ACC112 (cell line): ENCODE measurements around the gene LOXL4.

Experiments used
- H2AFZ ChIP-seq: fragments of 200-600 bp; sonication (generic); one replicate; pipeline ENCODE4 v1.6.0; 2017; ENCODE audit warnings: antibody characterized with exemption, low read length; ENCODE audit not compliant: unreplicated experiment
- H3K27ac ChIP-seq: fragments of 200-600 bp; sonication (generic); 2 replicates; pipeline ENCODE4 v1.5.1; 2014; ENCODE audit warnings: low read depth, mild to moderate bottlenecking, antibody characterized with exemption, low read length, moderate library complexity
- H3K27me3 ChIP-seq: fragments of 200-600 bp; sonication (generic); 2 replicates; pipeline ENCODE4 v1.6.1; 2014; ENCODE audit warnings: mild to moderate bottlenecking, antibody characterized with exemption, low read length, moderate library complexity, mixed read lengths; ENCODE audit not compliant: insufficient read depth
- H3K36me3 ChIP-seq: fragments of 200-600 bp; sonication (generic); 2 replicates; pipeline ENCODE4 v1.6.1; 2016; ENCODE audit warnings: mild to moderate bottlenecking, antibody characterized with exemption, low read length, moderate library complexity, mixed read lengths; ENCODE audit not compliant: insufficient read depth
- H3K4me1 ChIP-seq: fragments of 200-600 bp; sonication (generic); one replicate; pipeline ENCODE4 v1.6.1; 2016; ENCODE audit warnings: low read length, mixed read lengths; ENCODE audit not compliant: insufficient read depth, unreplicated experiment, control insufficient read depth
- H3K4me3 ChIP-seq: fragments of 200-600 bp; sonication (generic); 2 replicates; pipeline ENCODE4 v1.5.1; 2014; ENCODE audit warnings: mild to moderate bottlenecking, low read depth, low read length
- H3K79me2 ChIP-seq: fragments of 200-600 bp; sonication (generic); one replicate; pipeline ENCODE4 v1.6.0; 2016; ENCODE audit warnings: low read length; ENCODE audit not compliant: control insufficient read depth, unreplicated experiment, insufficient read depth

Gene LOXL4

DNA sequence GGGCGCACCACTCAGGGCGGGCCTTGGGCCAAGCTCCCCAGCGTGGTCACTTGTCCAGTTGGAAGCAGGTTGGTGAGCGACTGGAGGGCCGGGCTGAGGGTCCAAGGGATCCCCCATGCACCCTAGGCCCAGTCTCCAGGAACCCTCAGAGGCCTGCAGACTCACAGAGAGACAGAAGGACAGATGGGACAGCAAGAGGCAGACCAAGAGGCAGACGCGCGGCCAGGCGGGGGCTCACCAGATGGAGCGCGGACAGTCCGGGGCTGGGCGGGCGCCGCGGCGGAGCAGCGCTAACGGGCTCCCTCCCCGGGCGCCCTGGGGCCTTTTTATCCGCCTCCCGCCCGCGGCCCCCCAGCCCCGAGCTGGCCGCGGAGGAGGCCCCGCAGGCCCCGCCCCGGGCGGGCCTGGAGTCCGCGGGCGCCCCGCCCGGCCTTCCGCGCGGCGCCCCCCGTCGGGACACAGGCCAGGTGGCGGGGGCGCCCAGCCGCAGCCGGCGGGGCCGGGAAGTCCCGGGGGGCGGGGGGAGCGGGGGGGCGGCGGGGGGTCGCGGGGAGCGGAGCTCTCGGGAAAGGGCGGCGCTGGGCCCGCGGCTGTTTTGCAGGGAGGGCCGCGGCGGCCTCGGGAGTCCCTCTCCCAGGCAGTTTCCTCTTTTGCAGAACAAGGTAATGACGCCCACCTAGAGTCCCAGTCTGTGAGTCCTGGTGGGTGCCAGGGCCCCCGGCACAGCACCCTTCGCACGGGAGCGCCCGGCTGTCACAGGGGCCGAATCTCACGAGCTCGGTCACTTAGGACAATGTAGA lies at the start of gene LOXL4:
TSS of gene LOXL4 (minus strand) at position 301 of the 800 bp plus-strand sequence. CDS start 5,175 bp downstream, outside the sequence.
- Histone ChIP-seq H3K27me3 (no peaks in the 10 kb centered on the region), H3K36me3 (no peaks in the 10 kb centered on the region), H3K4me3 (peak within 1 kb of the TSS; percentile 75), H3K4me1 (peaks cover 18% of the 10 kb centered on the region), H3K79me2 (no peaks in the 10 kb centered on the region), H2AFZ (no peak within 1 kb of the TSS), H3K27ac (no peak within 1 kb of the TSS)

DNA sequence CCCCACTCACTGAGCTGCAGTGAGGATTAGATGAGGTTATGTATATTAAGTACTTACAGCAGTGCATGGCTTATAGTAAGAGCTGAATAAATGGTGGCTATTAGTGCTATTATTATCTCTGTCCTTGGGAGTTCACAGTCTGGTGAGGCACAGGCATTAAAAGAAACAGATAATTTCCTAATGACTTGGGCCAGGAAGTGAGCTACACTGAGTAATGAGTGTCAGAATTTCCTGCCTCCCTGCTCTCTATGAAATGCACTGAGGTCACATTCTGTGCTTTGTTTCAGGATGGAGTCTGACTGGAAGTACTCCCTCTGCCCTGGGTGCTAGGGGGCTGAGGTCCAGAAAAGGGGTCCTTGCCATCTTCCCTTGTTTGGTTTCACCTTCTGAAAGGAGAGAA lies 48.7 kb upstream of the LOXL4 start:
- no peaks in the 10 kb centered on the region for H3K27me3 ChIP-seq
- H3K79me2 ChIP-seq: no peaks in the 10 kb centered on the region
- H3K4me1 ChIP-seq: peaks cover 33% of the 10 kb centered on the region
- H2AFZ ChIP-seq: no peak overlapping the region
- H3K36me3 ChIP-seq: no peaks in the 10 kb centered on the region
- no peak overlapping the region for H3K4me3 ChIP-seq
- H3K27ac ChIP-seq: 0 out of 2 replicates have a peak overlapping the region, but pooled peaks have one; percentile 22

DNA sequence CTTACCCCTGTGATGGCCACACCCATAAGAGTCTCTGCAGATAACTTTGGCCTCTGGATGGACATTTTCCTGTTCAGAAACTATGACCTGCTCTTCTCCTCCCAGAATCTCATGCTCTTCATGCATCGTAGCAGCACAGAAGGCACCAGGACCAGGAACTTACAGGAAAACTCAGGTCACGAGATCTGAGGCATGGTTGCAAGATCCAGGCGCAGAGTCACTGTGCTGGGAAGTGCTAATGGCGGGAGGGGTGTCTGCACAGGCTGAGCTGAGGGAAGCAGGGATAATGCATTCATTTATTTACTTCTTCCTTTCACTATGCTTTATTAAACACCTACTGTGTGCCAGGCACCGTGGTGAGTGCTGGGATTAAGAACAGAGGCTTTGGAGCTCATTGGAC lies 48.2 kb upstream of the LOXL4 start:
- Histone ChIP-seq H3K4me3 (no peak overlapping the region), H3K27ac (no peak overlapping the region), H3K27me3 (no peaks in the 10 kb centered on the region), H3K36me3 (no peaks in the 10 kb centered on the region), H3K79me2 (no peaks in the 10 kb centered on the region), H2AFZ (no peak overlapping the region), H3K4me1 (peaks cover 33% of the 10 kb centered on the region)

DNA sequence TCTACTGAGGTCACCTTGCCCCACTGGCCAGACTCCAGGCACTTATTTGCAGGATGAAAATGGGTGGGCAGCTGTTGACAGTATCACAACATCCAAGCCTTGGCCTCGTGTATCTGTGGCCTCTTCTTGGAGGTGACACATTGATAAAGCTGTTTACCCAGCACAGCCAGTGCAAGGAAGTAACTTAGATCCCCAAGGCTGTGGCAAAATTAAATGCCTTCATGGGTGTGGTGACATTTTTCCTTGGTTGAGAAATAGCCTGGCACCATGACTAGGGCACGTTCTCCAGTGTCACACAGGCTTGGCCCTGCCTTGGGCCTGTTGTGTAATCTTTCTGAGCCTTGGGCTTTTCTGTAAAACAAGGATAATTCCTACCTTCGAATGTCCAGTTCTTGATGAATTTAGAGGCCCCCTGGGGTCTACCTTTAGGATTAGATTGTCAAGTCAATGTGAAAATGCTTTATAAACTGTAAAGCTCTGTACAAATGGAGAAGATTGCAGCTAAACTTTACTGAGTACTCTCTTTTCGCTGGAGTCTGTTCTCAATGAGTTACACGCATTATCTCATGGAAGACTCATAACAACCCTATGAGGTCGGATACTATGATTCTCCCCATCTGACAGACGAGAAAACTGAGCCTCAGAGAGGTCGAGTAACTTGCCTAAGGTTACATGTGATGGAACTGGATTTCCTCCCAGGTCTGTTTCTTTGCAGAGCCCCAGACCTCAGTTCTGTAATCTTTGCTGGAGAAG lies 46.7 kb upstream of the LOXL4 start:
- no peak overlapping the region for H3K4me3 ChIP-seq
- peaks cover 36% of the 10 kb centered on the region for H3K4me1 ChIP-seq
- no peak overlapping the region for H3K27ac ChIP-seq
- H3K27me3 ChIP-seq: no peaks in the 10 kb centered on the region
- no peaks in the 10 kb centered on the region for H3K36me3 ChIP-seq
- H3K79me2 ChIP-seq: no peaks in the 10 kb centered on the region
- no peak overlapping the region for H2AFZ ChIP-seq

DNA sequence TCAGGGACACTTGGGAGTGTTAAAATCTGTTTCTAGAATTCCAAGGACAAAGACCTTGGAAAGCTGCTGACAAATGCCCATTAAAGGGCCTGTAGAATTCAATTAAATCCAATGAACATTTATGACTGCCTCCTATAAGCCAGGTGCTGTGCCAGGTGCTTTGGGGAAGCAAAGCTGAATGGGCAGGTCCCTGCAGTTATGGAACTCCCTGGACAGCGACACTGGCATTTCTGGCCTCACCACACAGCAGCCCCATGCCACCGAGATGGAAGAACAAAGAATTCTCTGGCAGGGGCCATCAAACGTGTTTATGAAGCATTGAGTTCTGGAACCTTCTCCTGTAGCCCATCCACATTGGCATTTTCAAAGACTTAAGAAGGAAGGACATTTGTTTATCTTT lies 45.6 kb upstream of the LOXL4 start:
- H3K79me2 ChIP-seq: no peaks in the 10 kb centered on the region
- H3K27me3 ChIP-seq: no peaks in the 10 kb centered on the region
- H3K4me1 ChIP-seq: peaks cover 41% of the 10 kb centered on the region
- H3K36me3 ChIP-seq: no peaks in the 10 kb centered on the region
- H3K4me3 ChIP-seq: no peak overlapping the region
- H3K27ac ChIP-seq: no peak overlapping the region
- no peak overlapping the region for H2AFZ ChIP-seq

DNA sequence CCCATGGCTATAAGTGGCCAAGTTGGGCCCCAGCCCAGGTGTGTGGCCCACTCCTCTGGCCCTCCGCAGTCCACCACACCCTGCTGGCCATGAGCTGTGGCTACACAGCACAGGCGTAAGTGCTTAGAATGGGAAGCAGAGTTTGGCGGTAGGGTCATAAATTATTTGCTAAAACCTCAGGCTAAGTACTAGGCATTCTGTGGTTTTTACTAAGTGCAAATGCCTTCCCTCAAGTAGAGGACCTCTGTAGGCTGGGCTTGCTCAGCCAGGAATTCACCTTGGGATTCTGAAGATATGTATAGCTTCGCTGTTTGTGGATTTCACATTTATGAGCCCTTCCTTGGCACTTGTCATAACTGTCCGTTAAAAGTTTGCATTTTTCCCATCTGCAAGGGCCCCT lies 44.8 kb upstream of the LOXL4 start:
- Histone ChIP-seq H2AFZ (no peak overlapping the region), H3K27ac (no peak overlapping the region), H3K79me2 (no peaks in the 10 kb centered on the region), H3K4me1 (peaks cover 41% of the 10 kb centered on the region), H3K27me3 (no peaks in the 10 kb centered on the region), H3K4me3 (no peak overlapping the region), H3K36me3 (no peaks in the 10 kb centered on the region)

DNA sequence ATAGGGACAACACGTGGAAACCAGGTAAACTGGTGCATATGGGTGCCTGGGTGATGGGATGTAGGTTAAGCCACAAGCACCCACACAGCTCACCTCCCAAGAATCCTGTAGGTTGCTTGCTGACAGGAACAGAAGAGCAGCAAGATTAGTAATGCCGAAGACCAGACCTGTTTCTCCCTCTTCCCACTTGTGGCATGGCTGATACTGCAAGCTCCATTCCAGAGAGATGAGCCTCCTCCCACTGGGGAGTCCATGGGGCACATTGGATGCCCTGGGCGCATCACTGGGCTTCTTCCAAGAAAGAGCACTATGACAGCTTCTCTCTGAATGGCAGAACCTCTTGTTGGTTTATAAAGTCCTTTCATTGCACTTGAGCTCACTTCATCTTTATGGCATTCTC lies 44.4 kb upstream of the LOXL4 start:
- Histone ChIP-seq H3K4me1 (peaks cover 40% of the 10 kb centered on the region), H3K27ac (no peak overlapping the region), H2AFZ (no peak overlapping the region), H3K27me3 (no peaks in the 10 kb centered on the region), H3K79me2 (no peaks in the 10 kb centered on the region), H3K36me3 (no peaks in the 10 kb centered on the region), H3K4me3 (no peak overlapping the region)

DNA sequence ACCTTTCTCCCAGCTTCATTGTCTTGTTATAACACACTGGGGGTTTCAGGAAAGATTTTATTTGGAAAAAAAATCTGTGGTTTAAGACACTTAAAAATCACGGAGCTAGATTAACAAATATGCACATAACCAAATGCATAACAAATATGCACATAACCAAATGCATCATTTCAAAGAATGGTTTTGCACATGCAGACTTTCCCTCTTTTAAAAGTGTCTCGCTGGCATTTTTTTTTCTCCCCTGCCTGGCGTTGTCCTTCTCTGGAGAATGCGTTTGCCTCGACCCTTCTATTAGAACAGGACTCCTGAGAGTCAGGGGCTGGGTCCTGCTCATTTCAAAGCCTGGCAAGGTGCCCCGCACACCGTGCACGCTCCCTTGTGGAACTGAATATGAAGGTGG lies 42.7 kb upstream of the LOXL4 start:
- Histone ChIP-seq H3K79me2 (no peaks in the 10 kb centered on the region), H3K36me3 (no peaks in the 10 kb centered on the region), H3K4me3 (no peak overlapping the region), H2AFZ (no peak overlapping the region), H3K27ac (no peak overlapping the region), H3K4me1 (peaks cover 23% of the 10 kb centered on the region), H3K27me3 (no peaks in the 10 kb centered on the region)

DNA sequence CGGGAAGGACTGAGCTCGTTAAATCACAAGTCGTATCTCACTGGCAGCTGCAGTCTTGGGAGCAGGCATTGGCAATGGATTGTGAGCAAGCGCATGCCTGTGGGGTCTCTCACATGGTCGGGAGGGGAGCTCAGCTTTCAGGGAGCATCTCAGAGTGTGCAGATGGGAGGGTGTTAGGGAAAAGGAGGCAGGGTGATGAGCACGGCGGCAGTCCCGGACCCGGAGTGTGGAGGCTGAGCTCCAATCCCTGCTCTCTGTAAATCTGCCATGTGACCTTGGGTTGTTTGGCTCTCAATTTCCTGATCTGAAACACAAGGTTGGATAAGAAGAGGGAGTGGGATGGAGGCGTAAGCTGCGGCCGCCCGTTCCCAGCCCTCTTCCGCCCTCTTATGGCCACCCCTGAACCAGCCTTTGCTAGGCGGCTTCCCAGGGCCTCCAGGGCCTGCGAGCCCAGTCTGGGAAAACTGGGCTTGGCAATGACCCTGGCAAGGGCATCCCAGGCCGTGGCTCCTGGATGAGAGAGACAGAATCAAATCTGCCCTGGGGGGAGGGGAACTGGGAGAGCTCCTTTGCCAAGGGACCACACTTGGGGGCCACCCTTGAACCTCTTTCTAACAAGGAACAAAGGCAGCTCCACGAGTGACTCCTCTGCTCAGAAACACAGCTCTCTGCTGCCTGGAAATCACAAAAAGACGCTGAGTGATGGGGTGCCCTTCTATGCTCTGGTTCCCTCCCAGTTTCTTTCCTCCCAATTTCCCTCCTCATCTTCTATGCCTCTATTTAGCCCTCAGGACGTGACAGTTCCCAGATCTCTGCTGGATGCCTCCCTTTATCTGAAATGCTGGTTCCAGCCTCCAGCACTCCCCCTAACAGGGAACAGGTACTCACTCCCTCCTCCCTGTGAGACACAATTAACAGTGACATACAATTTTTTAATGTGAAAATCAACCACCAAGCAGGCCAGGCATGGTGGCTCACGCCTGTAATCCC lies 41.7 kb upstream of the LOXL4 start:
- peak overlapping the region; percentile 60 for H3K4me3 ChIP-seq
- H2AFZ ChIP-seq: peak overlapping the region; percentile 93
- H3K4me1 ChIP-seq: peaks cover 13% of the 10 kb centered on the region
- H3K79me2 ChIP-seq: no peaks in the 10 kb centered on the region
- peaks cover 4% of the 10 kb centered on the region; the same call in 1 of the 2 replicates for H3K27me3 ChIP-seq
- no peaks in the 10 kb centered on the region for H3K36me3 ChIP-seq
- no peak overlapping the region for H3K27ac ChIP-seq

DNA sequence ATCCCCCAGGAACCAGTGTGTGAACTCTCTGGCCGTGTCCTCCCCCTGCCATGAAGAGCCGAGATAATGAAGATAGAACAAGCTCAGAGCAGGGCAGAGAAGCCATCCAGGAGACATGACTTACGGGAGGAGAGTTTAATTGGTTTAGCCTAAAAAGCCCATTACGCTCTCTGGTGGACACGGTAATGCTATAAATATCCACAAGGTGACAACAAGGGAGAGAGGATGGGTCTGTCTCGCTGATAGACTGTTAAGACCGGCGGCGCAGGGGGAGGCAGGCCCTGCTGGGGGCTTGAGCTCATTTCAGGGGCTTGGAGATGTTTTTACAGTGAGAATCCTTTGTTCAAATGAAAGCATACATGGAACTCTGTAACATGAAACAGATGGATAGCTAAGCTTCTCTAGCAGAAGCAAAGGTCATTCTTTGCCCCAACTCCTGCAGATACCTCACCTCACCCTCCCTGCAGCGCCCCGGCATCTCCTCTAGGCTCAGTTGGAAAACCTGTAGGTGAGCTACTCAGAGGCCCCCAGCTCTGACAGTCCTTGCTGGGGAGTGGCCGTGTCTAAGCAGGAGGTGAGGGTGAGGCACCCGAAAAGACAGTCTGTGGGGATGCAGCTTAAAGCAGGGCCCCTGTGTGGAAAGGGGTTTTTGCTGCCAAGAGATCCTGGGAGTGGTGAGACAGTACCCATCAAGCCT lies 40.8 kb upstream of the LOXL4 start:
- Histone ChIP-seq H2AFZ (peak overlapping the region; percentile 45), H3K36me3 (no peaks in the 10 kb centered on the region), H3K27ac (no peak overlapping the region), H3K4me3 (peak overlapping the region; percentile 60), H3K4me1 (peaks cover 8% of the 10 kb centered on the region), H3K79me2 (no peaks in the 10 kb centered on the region), H3K27me3 (peaks cover 12% of the 10 kb centered on the region; the same call in 1 of the 2 replicates)
